ENCODE measurements around the gene SPDYE18. TPM values are rescaled to one million over a fixed set of nuclear protein-coding genes. Genes with fewer than 3 reads are reported as not detected.
"Not testable (repeated sequence)": the region's sequence is repeated elsewhere in the genome, so short reads cannot be mapped to it uniquely, and the experiment has no call there.

The SPDYE18 gene
- total RNA-seq, 1 donor from 2014 or later, result not detected

- ATAC-seq, result not testable (repeated sequence)
Observed at GRCh38 chr7:77005461-77006057, 56.8 kb downstream of the SPDYE18 start.

GRCh38 chr7:77004151-77004550 lies 58.2 kb downstream of the SPDYE18 start:
- ATAC-seq, result not testable (repeated sequence)

GRCh38 chr7:77003241-77003640 lies 59.1 kb downstream of the SPDYE18 start:
- not testable (repeated sequence) for ATAC-seq

- ATAC-seq, result not testable (repeated sequence)
Observed at GRCh38 chr7:77002678-77003233, 59.6 kb downstream of the SPDYE18 start.

DNA sequence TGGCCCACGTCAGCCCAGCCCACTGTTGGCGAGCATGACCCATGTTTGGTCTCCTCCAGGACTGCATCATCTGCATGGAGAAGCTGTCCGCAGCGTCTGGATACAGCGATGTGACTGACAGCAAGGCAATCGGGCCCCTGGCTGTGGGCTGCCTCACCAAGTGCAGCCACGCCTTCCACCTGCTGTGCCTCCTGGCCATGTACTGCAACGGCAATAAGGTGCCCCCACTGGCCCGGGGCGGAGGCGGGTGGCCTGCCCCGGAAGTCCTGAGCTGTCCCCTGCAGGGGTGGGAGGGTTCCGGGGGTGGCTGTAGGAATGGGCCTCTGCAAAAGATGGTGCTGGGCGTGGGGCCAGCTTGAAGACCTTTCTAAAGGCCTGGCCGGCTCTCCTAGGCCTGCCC lies 60.3 kb downstream of the SPDYE18 start:
- not testable (repeated sequence) for ATAC-seq

Other genes starting within 250 kb of the SPDYE18 start
- not detected for gene SPDYE17, start 30.2 kb downstream of the SPDYE18 start, total RNA-seq
- 6.7 TPM for gene CCDC146, start 60.1 kb upstream of the SPDYE18 start, total RNA-seq
- 1.6 TPM for gene FGL2, start 137.3 kb upstream of the SPDYE18 start, total RNA-seq